HG02938 (cell line): ENCODE results near the gene MAPK1.
"Not testable (repeated sequence)": the region's sequence is repeated elsewhere in the genome, so short reads cannot be mapped to it uniquely, and the experiment has no call there.

Source experiments
- ATAC-seq: cut with Tn5 transposase; IDR thresholded peaks from one replicate; pipeline ENCODE4 v1.9.1; 2021; ENCODE audit warnings: mild to moderate bottlenecking, moderate library complexity; ENCODE audit not compliant: unreplicated experiment

Gene MAPK1

DNA sequence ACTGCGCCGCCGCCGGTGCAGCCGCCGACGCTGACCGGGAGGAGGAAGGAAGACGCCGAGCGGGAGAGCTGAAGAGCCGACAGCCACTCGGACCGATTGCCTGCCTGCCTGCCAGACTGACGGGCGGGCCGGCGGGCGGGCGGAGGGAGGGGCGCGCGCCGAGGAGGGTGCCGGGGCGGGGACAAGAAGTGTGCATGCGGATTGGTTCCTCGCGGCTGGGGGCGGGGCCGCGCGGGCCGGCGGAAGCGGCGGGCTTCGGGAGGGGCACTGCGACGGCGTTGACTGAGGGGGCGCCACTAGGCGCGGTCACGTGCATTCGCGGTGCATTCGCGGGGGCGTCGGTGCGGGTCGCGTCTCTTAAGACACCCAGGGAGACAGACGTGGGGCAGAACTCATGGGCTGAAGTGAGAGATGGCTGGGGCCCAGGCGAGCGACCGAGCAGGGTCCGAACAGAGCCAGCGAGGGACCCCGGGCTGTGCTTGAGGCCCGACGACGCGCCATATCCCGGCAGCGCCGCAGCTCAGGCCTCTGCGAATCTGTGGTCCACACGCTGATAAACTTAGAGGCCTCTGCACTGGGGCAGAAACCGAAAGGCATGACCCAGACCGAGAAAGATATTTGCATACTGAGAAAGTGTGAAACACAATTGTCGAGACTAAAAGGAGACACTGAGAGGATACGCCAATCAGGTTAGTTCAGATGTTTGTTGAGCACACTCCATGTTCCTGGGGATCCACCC, at the start of gene MAPK1:
TSS of gene MAPK1 (minus strand) at position 118 of the 739 bp plus-strand sequence. CDS start 205 bp downstream, outside the sequence.
- ATAC-seq: peak; percentile 85

DNA sequence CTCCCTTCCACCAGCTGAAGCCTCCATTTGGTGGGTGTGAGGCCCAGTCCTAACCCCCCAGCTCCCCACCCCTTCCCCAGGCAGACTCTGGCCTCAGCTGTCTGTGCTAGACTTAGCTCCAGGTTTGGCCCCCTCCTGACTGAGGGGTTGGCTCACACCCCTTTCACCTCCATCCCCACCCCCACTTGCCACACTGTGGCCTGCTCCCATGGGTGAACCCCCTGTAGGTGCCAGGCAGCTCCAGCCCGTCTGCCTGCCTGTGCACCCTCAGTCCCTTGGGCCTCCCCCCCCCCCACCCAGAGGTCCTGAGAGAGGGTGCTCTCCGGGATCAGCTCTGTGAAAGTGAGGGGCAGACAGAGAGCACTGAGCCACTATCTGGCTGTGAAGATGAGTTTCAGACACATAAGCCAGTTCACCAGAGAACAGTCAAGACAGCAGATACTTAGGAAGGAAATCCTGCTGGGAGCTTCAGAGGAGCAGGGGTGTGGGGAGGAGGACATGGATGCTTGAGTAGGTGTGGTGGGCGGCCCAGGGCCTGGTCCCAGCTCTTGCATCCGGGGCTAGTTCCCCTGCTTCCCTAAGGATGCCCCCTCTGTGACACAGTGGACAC, 49.0 kb upstream of the MAPK1 start:
- no peak for ATAC-seq

DNA sequence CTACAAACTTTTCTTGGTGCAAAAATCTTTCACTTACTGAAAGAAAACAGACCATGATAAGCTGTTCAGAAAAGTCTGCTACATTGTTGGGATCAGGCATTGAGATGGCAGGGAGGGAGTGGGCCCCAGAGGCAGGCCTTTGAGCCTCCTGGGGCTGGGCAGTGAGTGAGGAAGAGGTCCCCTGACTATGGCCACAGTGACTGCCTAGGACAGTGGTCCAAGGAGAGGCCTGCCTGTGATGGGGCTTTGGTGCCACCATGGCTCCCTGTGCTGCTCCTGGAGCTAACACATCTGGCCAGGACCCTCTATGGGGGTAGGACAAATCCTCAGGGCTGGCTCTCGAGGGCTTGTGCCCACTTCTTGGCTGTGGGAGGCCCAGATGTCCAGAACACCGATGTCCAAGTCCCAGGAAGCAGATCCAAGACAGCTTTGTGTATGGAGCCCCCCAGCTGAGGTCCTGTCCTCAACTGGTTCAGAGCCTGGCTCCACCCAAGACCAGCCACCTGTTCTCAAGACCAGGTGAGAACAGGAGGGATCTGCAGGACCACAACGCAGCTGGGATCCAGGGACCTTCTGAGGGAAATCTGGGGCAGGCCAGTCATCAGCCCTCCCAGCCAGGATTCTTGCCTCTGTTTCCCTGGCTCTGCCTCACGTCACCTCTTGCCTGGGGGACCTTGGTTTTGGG, 48.3 kb upstream of the MAPK1 start:
- ATAC-seq: no peak

DNA sequence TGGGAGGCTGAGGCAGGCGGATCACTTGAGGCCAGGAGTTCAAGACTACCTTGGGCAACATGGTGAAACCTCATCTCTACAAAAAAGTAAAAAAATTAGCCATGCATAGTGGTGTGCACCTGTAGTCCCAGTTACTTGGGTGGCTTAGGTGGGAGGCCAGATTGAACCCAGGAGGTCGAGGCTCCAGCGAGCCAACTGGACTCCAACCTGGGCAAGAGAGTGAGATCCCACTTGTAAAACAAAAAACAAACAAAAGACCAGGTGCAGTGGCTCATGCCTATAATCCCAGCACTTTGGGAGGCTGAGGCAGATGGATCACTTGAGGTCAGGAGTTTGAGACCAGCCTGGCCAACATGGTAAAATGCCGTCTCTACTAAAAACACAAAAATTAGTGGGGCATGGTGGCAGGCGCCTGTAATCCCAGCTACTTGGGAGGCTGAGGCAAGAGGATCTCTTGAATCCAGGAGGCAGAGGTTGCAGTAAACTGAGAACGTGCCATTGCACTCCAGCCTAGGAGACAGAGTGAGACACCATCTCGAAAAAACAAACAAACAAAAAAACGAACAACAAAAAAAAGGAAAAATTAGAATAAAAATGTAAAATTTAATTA, 46.7 kb upstream of the MAPK1 start:
- not testable (repeated sequence) for ATAC-seq

- ATAC-seq: not testable (repeated sequence)
Observed at GRCh38 chr22:21910367-21910766, 42.9 kb upstream of the MAPK1 start.

GRCh38 chr22:21909871-21910270, 42.4 kb upstream of the MAPK1 start:
- ATAC-seq: no peak

DNA sequence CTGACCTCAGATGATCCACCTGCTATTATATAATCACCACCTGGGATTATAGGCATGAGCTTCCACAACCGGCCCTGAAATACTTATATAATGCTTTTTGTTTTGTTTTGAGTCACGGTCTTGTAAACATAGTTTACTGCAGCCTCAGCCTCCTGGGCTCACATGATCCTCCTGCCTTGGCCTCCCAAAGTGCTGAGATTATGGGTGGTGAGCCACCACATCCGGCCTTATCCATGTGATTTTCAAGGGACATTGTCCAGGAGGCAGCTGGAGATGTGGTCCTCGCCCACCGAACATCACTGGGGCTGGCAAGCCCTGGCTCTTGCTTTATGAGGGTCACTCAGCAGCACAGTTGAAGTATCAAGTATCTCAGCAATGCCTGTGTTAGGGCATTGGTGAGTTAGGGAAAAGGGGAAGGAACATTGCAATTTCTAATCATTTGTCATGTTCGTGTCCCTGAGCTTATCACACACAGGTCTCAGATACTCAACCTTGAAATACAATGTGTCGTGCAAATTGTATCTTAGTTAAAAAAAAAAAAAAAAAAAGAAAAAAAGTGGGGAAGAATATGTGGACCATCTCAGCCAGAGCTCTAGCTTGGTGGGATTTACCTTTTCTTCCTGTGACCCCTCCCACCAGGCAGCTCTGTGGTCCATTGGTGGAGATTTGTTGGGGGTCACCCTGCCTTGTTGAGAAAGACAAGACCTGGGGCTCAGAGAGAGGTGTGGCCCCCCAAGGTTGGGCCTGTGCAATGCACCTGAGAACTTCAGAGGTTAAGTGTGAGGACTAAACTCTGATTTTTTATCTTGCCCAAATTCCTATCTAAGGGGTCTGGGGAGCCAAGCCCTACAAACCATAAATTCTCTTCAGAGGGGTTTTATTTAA, 40.4 kb upstream of the MAPK1 start:
- no peak for ATAC-seq

- not testable (repeated sequence) for ATAC-seq
Observed at GRCh38 chr22:21905234-21905633, 37.8 kb upstream of the MAPK1 start.

DNA sequence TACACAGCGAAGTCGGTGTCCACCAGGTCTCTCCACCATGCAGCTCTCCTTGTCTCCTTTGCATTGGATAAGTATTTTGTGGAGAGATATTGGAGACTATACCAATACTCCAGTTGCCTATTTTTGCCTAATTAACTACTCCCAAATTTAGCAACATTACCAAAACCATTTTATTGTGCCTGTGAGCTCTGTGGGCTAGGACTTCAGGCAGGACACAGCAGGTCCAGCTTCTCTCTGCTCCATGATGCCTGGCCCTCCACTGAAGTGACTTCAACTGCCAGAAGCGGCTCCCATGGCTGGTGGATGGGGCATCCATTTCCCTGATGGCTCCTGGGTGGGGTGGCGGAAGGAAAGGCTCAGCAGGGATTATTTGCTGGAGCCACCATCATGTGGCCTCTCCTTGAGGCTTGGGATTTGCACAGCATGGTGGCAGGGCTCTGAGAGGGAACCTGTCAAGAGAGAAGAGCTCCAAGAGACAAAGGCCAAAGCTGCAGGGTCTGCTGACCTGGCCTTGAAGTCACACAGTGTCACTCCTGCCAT, 36.9 kb upstream of the MAPK1 start:
- ATAC-seq: no peak

GRCh38 chr22:21903283-21903682, 35.8 kb upstream of the MAPK1 start:
- no peak for ATAC-seq

GRCh38 chr22:21902296-21903087, 35.0 kb upstream of the MAPK1 start:
- ATAC-seq: peak; percentile 64

DNA sequence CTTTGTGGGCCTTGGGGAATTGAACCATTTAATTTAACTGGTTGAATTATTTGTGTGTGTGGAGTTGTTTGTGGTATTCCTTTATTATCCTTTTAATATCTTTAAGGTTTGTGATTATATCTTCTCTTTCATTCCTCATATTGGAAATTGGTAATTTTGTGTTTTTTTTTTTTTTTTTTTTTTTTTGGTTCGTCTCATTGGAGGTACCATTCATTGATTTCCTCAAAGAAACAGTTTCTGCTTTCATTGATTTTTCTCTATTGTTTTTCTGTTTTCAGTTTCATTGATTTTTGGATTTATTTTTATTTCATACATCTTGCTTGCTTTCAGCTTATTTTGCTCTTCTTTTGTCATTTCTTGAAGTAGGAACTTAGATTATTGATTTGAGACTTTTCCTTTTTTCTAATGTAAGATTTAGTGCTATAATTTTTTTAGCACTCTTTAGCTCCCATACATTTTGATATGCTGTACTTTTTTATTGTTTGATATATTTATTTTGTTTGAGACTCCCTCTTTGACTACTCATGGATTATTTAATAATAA, 31.0 kb upstream of the MAPK1 start:
- no peak for ATAC-seq

DNA sequence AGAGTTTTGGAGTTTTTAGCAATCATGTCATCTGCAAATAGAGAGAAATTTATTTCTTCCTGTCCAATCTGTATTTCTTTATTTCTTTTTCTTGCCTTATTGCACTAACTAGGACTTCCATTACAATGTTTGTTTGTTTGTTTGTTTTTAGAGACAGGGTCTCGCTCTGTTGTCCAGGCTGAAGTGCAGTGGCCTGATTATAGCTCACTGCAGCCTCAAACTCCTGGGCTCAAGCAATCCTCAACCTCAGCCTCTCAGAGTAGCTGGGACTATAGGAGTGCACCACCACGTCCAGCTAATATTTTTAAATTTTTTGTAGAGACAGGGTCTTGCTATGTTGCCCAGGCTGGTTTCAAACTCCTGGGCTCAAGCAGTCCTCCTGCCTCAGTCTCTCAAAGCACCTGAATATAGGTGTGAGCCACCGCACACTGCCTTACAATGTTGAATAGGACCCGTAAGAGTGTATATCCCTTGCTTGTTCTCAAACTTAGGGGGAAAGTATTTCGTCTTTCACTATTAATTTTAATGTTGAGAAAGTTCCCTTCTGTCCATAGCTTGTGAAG, 29.6 kb upstream of the MAPK1 start:
- ATAC-seq: no peak

DNA sequence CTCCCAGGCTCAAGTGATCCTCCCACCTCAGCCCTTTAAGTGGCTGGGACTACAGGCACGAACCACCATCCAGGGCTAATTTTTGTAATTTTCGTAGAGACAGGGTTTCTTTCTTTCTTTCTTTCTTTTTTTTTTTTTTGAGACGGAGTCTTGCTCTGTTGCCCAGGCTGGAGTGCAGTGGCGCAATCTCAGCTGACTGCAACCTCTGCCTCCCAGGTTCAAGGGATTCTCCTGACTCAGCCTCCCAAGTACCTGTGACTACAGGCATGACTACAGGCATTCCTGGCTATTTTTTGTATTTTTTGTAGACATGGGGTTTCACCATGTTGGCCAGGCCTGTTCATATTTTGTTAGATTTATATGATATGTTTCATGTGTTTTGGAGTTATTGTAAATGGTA, 28.8 kb upstream of the MAPK1 start:
- not testable (repeated sequence) for ATAC-seq

- no peak for ATAC-seq
Observed at GRCh38 chr22:21894799-21895198, 27.4 kb upstream of the MAPK1 start.

GRCh38 chr22:21889251-21889990, 22.0 kb upstream of the MAPK1 start:
- no peak for ATAC-seq

DNA sequence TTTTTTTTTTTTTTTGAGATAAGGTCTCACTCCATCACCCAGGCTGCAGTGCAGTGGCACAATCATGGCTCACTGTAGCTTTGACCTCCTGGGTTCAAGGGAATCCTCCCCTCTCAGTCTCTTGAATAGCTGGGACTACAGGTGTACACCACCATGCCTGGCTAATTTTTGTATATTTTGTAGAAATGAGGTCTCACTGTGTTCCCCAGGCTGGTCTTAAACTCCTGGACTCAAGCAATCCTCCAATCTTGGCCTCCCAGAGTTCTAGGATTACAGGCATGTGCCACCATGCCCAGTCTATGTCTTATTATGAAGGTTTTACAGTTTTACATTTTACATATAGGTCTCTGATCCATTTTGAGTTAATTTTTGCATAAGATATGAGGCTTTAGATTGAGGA, 20.4 kb upstream of the MAPK1 start:
- no peak for ATAC-seq

- ATAC-seq: not testable (repeated sequence)
Observed at GRCh38 chr22:21883930-21884329, 16.5 kb upstream of the MAPK1 start.
